AG08395 (cell line): ENCODE results near the gene PDCD2L.
"Not testable (repeated sequence)": the region's sequence is repeated elsewhere in the genome, so short reads cannot be mapped to it uniquely, and the experiment has no call there.

ENCODE experiments used
- DNase-seq: peaks from one replicate; pipeline ENCODE4 v3.0.0; 2012; ENCODE audit warnings: mixed read lengths, low spot score

Gene PDCD2L, protein sequence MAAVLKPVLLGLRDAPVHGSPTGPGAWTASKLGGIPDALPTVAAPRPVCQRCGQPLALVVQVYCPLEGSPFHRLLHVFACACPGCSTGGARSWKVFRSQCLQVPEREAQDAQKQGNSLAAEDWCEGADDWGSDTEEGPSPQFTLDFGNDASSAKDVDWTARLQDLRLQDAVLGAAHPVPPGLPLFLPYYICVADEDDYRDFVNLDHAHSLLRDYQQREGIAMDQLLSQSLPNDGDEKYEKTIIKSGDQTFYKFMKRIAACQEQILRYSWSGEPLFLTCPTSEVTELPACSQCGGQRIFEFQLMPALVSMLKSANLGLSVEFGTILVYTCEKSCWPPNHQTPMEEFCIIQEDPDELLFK

DNA sequence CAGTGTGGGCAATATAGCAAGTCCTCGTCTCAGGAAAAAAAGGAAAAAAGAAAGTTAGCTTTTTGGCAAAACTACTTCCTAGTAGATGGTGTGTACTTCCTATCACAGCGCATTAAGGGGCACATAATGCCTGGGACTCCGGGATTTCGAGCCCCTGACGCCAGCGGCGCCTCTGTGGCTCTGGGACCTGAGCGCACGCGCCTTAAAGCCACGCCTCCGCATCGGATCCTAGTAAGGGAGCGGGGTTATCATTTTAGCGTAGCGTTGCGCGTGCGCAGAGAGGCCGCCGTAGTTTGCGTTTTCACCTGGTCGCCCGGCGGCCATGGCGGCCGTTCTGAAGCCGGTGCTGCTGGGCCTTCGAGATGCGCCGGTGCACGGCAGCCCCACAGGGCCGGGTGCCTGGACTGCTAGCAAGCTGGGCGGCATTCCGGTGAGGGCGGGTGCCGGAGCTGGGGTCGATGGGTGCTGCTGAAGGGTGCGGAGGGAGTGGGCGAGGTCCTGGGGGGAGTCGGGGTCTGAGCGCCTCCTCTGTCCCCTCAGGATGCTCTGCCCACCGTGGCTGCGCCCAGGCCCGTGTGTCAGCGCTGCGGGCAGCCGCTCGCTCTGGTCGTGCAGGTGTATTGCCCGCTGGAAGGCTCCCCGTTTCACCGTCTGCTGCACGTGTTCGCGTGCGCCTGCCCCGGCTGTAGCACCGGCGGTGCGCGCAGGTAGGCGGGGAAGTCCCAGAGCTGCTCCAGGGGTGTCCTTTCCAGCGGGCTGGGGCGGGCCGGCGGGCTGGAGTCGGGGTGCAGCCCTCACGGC, at the start of gene PDCD2L:
Gene PDCD2L (plus strand): TSS at position 291 of the 801 bp plus-strand sequence. CDS start 32 bp downstream, at position 323.
- peak; percentile 98 for DNase-seq

DNA sequence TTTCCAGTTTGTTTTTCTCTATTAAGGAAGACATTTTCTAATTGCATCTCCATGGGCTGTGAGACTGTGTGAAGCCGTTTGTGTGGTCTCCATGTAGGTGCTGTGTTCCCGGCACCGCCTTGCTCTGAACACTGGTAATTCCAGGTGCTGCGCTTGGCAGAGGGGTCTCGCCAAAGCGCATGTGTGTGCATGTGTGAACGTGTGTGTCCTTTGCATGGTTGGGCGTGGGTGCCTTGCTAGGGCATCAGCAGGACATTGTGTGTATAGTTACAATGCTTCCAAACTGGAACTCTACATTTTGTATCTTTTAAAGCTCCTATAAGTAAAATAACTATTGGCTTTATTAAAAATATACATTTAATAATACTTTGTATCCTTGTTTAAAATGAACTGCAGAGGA, 49.0 kb upstream of the PDCD2L start:
- no peak for DNase-seq

DNA sequence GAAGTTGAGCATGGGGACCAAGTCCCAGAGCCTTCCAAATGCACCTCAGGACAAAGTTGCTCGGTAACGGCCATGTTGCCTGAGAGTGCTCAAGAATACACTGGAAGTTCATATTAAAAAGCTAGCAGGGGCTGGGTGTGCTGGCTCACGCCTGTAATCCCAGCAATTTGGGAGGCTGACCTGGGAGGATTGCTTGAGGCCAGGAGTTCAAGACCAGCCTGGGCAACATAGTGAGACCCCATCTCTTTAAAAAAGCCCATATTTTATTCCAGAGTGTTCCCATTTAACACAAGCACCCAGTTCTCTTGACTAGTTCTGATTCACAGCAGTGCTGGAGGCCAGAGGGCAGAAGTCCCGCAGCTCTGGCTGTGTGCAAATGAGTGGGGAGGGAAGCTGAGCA, 47.3 kb upstream of the PDCD2L start:
- no peak for DNase-seq

DNA sequence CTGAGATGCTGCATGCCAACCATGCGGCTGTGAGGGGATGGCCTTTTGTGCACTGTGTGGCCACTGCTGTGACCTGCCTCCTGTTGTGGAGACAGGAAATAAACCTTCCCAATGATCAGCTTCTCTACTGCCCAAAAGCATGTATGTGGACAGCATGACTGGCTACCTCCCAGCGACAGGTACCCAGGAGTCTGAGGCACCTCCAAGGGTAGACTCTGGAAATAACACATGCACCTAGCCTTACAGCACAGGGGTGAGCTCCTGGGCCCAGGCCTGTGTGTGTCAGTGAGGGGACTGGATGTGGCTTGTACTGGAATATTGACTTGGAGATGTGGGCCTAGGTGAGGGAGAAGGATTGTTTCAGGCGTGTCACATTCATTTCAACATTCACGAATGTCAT, 46.8 kb upstream of the PDCD2L start:
- no peak for DNase-seq

DNA sequence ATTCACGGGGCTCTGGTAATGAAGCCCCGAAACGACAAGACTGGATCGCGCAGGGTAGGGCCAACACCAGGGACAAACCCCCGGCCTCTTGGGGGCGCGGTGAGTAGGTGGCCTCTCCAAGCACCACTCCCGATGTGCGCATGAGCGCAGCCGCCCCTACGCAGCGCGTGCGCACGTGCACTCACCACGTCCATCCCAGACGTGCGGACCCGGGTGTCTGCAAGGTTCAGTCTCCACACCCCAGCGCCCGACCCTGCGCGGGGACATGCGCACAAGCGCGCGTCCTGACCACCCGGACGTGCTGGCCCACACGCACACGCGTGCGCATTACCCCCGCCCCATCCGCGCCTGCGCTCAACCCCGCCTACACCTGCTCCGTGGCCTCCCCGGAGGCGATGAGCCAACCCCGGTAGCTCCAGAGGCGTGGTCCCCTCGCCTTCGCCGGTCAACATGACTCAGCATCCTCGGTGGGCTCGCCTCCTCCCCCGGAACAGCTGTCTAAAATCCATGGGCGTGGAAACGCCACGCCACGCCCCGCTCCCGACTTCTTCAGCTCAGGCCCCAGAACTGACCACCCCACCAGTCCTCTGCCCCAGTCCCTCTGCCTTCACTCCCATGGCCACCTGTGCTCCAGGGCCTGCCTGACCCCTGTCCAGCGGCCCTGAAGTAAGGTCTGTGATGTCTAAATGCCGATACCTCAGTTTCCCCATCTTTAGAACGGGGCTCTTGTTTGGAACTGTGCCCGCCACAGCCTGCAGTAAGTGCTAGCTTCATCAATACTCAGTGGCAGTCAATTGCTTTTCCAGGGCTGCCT, 44.9 kb upstream of the PDCD2L start:
- DNase-seq: peak; percentile 99

DNA sequence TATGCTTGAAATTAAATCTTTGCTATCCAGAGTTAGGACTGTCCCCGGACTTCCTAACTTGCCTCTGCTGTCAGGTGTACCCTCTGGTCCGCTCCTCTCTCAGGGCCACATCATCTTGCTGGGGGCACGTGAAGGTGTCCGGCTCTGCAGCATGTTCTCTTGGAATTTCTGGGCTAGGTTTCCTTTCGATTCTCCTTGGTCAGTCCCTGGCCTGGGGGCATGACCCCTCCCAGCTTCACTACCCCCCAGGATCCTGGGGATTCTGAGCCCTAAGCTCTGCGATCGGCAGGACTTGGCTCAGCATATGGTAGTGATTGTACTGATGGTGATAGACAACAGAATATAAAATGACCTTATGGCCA, 44.3 kb upstream of the PDCD2L start:
- no peak for DNase-seq

DNA sequence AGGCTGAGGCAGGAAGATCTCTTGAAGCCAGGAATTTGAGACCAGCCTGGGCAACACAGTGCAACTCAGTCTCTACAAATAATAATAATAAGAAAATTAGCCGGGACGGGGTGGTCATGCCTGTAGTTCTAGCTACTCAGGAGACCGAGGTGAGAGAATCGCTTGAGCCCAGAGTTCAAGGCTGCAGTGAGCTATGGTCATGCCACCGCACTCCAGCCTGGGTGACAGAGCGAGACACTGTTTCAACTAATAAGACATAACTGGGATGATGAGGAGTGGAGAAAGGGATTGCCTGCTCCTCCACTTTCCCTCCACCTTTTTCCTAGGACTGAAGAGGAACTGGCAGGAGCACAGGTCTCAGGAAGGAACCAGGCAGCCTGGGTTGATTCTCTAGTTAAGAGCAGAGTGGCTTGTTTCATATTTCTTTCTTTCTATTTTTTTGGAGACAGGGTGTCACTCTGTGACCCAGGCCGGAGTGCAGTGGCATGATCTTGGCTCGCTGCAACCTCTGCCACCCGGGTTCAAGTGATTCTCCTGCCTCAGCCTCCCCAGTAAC, 43.8 kb upstream of the PDCD2L start:
- no peak for DNase-seq

DNA sequence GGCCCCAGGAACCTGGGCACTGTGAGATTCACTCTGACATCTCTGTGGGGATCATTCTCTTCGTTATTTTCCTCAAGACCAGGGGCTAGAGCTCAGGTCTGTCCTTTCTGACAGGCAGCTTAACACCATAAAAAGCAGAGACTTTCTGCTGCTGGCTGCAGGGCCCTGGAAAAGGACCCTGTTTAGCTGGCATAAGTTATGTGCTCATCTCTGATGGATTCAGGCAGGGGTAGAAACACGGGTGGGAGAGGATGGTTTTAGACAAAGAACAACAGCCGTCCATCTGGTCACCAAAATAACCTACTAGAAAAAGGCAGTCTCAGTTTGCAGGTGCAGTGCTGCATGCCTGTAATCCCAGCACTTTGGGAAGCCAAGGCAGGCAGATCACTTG, 41.5 kb upstream of the PDCD2L start:
- no peak for DNase-seq

DNA sequence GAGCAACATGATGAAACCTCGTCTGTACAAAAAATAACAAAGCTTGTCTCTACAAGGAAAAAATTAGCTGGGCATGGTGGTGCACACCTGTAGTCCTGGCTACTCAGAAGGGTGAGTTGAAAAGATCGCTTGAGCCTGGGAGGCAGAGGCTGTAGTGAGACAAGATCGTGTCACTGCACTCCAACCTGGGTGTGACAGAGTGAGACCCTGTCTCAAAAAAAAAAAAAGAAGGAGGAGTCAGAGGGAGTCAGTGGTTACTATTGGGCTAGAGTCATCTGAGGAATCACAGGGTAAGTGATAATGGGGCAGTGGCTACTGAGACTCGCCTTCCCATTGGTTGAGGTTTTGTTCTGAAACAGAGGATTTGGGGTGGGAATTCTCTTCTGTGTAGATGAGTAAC, 41.1 kb upstream of the PDCD2L start:
- no peak for DNase-seq

DNA sequence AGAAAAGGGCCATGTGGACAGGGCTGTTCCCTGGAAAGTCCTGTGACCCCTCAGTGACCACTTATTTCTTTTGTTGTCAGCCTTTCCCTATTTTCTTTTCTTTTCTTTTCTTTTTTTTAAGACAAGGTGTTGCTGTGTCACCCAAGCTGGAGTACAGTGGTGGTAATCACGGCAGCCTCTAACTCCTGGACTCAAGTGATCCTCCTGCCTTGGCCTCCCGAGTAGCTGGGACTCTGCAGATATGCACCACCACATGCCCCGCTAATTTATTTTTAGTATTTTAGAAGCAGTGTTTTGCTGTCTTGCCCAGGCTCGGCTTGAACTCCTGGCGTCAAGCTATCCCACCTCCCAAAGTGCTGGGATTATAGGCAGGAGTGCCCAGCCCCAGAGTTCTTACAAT, 40.3 kb upstream of the PDCD2L start:
- DNase-seq: no peak

DNA sequence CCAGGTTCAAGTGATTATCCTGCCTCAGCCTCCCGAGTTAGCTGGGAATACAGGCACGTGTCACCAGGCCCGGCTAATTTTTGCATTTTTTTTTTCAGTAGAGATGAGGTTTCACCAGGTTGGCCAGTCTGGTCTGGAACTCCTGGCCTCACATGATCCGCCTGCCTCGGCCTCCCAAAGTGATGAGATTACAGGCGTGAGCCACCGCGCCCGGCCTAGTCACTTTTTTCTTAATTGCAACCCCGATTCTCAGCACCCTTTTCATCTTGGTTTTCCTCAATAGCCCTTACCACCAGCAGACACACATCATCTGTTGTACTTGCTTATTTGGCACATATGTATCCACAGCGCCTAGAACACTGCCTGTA, 39.8 kb upstream of the PDCD2L start:
- DNase-seq: no peak

DNA sequence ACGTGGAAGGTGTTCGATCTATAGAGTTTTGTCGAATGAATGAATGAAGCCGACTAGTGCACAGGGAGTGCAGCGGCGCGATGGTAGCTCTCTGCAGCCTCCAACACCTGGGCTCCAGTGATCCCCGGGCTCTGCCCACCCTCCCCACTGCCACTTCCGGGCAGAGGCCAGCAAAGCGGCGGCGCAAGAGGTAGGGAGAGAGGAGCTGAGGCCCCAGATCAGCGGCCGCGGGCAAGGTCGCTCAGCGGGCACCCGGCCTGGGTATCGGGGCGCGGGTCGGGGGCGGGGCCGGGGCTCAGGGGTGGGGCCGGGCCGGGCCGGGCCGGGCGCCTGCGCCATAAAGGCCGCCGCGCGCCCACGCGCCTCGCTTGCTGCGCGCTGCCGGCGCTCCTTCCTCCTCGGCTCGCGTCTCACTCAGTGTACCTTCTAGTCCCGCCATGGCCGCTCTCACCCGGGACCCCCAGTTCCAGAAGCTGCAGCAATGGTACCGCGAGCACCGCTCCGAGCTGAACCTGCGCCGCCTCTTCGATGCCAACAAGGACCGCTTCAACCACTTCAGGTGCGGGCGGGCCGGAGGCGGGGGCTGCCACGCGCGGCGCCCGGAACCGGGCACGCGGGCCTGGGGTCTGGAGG, 39.3 kb upstream of the PDCD2L start, which contains the start of gene GPI:
Gene GPI (plus strand): TSS at position 367 of the 633 bp plus-strand sequence. CDS start 71 bp downstream, at position 438.
- peak; percentile 68 for DNase-seq

DNA sequence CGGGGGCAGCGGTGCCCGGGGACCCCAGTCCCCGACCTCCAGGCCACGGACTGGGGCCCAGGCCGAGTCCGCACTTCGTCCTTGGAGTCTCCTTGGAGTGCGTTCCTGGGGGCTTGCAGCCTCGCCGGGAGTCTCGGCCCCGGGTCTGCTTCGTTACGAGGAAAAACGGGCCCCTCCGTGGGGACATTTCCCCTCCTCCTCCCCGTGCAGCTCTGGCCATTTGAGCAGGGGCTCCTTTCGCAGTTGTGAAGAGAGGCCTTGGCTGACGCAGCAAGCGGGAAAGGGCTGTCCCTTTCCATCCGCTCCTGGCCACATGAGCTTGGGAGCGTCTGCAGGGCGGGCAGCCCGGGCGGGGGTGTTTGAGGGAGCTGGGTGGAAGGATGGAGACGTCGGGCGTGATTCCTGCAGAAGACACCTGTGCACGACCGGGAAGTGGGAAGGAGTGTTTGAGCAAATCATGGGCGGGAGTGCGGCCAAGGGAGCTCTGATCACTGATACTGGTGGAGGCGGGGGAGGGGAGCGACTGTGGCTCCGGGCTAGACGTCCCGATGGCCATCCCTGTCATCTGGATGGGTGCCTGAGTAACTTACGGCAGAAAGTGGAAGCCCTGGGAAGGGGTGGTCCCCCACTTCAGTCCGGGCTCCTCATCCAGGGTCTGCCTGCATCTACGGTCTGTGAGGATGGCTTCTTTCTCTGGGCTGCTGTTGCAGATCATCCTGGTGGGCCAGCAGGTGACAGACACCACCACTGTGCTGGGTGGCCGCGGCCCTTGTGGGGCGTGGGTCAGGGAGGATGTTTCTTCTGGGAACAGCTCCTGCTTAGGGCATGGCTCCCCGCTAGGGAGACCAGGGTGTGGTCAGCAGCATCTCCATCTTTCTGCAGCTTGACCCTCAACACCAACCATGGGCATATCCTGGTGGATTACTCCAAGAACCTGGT, 38.5 kb upstream of the PDCD2L start:
- peak; percentile 30 for DNase-seq

DNA sequence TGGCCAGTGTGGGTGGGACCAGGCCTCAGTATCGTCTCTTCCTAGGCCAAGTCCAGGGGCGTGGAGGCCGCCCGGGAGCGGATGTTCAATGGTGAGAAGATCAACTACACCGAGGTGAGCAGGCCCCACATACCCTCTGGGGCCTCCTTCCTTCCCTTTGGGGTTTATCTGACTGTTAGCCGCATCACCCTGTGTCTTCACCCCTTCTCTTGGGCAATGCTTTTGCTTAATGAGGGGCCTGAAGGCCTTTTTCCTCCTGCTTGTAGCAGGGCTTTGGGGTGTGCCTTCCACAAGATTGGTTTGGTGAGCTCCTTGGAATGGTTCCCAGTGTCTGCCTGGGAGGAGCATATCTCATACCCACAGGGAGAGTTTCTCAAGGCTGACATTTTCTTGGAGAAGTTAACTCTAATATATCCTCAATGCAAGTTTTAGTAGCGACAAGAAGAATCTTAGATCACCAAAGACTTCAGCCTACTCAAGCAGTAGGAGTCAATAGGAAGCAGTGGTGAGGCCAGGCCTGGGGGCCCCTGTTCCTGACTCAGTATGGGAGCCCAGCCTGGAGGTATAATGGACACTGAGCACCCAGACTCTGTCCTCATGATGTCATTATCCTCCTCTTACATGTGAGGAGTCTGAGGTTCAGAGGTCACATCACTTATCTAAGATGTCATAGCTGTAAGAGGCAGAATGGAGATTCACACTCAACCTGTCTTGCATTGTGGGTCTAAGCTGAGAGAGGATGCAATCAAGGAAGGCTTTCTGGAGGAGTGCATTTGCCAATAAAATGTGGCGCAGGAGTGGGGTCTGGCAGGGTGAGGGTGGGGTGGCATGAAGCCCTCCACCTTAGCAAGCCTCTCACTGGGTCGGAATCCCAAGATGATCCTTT, 37.2 kb upstream of the PDCD2L start:
- peak; percentile 71 for DNase-seq

DNA sequence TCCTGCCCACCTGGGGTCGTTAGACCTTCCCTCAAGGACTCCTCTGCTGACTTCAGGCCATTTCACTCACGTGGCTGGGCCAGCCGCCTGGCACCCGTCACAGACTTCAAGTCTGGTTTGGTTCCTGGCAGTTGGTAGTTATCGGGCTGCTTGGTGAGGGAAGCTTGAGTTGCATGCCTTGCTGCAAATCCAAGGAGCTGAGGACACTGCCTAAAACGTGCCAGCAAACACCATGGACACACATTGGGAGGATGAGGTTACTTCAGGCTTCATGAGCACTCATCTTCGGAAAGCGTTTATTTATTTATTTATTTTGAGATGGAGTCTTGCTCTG, 36.6 kb upstream of the PDCD2L start:
- no peak for DNase-seq

DNA sequence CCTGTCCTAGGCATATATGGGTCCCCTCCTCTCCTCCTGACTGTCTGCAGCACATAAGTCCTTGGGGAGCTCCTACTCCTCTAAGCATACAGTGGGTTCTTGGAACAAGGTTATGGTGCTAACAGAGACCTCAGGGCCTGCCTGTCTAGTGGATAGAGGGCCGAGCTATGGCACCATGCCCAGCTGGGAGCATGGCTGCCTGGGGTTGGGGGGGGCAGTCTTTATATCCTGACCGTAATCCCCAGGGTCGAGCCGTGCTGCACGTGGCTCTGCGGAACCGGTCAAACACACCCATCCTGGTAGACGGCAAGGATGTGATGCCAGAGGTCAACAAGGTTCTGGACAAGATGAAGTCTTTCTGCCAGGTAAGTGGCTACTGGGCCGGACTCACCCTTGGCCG, 35.9 kb upstream of the PDCD2L start:
- DNase-seq: no peak

DNA sequence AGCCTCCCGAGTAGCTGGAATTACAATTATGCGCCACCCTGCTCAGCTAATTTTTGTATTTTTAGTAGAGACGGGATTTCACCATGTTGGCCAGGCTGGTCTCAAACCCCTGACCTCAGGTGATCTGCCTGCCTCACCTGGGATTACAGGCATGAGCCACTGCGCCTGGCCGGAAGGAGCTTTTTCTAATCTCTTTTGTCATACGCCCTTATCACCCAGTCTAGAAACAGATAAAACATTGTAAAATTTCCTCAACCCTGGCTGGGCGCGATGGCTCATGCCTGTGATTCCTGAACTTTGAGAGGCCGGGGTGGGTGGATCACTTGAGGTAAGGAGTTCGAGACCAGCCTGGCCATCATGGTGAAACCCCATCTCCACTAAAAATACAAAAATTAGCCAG, 35.0 kb upstream of the PDCD2L start:
- DNase-seq: not testable (repeated sequence)

DNA sequence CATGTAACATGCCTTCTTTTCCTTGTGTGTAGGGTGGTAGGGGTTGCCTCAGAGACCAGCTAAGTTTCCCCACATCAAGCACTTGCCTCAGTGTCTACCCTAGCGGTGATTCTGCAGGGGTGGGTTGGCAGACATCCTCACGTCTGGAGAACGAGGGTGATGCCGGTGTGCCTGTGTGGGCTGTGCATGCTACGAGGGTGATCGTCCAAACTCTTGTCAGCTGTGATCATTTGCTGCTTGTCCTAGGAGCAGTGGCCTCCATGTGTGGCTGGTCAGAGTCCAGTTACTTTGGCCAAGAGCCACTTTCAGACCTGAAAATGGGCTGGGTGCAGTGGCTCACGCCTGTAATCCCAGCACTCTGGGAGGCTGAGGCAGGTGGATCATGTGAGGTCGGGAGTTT, 34.1 kb upstream of the PDCD2L start:
- DNase-seq: no peak

DNA sequence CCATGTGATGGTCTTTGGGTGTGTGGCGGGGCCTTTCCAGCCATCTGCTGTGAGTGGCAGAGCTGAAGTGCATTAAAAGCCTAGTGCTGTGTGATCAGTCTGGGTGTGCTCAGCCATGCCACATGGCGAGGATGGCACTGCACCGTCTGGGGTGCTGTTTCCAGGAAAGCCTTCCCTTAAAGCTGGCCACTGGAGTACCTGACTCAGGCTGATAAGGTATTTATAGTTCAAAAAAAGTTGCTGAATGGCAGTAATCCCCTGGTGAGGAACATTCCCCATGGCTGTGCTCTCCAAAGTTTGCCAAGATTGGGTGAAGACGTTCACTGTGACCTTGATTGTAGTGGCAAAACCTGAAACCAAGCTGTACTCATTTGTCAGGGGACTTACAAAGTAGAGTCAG, 33.2 kb upstream of the PDCD2L start:
- DNase-seq: no peak
